CD4-positive, alpha-beta T cell treated with Interleukin-10 for 1 hour (primary cell): ENCODE data around the gene GALNT14.
"Not testable (repeated sequence)": the region's sequence is repeated elsewhere in the genome, so short reads cannot be mapped to it uniquely, and the experiment has no call there.

Experiments used
- DNase-seq: peaks from one replicate; pipeline ENCODE4 v3.0.0-alpha.2; 2020

Gene GALNT14

GRCh38 chr2:30933496-30933895 is 204.7 kb downstream of the GALNT14 start:
- DNase-seq = no peak

DNA sequence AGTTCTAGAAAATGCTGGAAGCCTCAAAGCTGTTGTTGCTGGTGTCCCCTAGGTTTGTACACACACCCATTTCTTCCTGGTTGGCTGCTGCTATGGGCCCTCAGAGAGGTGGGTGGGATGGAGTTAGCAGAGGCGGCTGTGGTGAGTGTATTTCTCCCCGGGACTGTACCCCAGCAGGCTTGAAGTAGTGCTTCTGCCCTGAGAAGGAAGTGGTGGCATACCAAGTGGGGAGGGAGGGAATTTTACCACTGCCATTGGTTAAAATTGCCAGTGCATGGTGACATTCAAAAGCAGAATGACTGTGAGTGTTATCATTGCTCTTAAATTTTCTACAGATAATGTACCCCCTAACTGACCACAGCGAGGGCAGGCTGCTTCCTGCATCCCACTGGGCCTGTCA is 205.4 kb downstream of the GALNT14 start:
- no peak for DNase-seq

- DNase-seq = no peak
Observed at GRCh38 chr2:30931841-30932407, 206.3 kb downstream of the GALNT14 start.

GRCh38 chr2:30930716-30931115 is 207.5 kb downstream of the GALNT14 start:
- no peak for DNase-seq

DNA sequence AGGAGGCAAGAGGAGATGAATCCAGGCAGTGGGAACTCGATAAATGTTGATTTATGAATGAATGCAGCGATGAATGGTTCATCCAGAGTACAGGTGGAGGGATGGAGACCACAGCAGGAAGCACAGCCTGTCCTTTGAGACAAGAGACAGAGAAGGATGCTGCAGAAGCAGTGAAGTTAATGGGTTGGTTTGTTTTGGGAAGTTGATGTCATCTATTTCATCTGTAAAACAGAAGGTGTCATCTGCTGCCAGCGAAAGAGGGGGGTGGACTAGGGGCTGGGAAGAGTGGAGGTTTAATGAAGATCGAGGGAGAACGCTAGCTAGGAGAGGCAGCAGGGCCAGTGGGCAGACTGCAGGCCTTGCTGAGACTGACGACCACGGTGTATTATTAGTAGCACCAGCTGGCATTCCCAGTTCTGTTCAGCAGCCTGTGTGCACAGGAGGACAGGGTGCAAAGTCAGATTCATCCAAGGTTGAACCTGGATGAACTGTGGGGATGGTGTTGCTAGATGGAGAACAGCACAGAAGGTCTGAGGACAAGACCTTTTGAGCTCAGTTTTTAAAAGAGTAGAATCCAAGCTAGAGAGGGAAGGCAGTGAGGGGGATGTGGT is 210.7 kb downstream of the GALNT14 start:
- DNase-seq = no peak

- no peak for DNase-seq
Observed at GRCh38 chr2:30926606-30927005, 211.6 kb downstream of the GALNT14 start.

GRCh38 chr2:30923623-30924022 is 214.6 kb downstream of the GALNT14 start:
- DNase-seq = no peak

DNA sequence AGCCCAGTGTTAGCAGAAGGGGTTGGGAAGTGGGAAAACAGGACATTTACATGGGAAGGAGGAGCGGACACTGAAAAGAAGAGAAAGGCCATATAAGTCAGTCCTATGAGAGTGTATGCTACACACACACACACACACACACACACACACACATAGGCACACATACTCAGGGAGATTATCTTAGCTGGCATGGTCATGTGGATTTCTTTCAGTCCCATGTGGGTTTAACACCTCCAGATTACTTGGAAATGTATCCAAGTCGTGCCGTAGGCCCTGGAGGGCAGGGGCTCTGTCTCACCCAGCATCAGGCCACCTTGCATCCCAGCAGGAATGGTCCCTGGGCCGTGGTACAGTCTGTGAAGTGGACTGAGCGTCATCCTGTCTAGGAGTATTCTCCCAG is 217.7 kb downstream of the GALNT14 start:
- DNase-seq = no peak

GRCh38 chr2:30915486-30915885 is 222.8 kb downstream of the GALNT14 start:
- peak; percentile 1 for DNase-seq

- no peak for DNase-seq
Observed at GRCh38 chr2:30914456-30914855, 223.8 kb downstream of the GALNT14 start.

- no peak for DNase-seq
Observed at GRCh38 chr2:30912056-30912455, 226.2 kb downstream of the GALNT14 start.

- no peak for DNase-seq
Observed at GRCh38 chr2:30911327-30911726, 226.9 kb downstream of the GALNT14 start.

DNA sequence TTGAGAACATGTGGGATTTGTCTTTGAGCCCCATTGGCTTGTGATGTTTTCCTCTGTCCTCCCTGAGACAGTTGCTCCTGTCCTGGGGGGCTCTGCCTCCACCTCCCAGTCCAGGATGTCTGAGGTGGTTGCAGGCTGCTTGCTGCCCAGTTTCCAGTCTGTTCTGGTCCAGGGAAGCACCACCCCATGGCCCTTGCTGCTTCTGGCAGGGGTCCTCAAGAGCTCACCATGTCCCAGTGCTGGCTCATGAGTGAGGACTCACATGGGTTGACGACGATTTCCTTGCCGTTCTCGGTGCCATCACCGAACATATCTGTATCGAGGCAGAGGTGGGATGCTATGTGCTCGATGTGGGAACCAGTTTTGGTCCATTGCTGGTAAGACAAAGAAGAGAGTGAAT is 227.6 kb downstream of the GALNT14 start:
- no peak for DNase-seq

GRCh38 chr2:30904437-30904836 is 233.8 kb downstream of the GALNT14 start:
- not testable (repeated sequence) for DNase-seq

- DNase-seq = no peak
Observed at GRCh38 chr2:30903326-30903725, 234.9 kb downstream of the GALNT14 start.

- DNase-seq = no peak
Observed at GRCh38 chr2:30900381-30900780, 237.9 kb downstream of the GALNT14 start.

DNA sequence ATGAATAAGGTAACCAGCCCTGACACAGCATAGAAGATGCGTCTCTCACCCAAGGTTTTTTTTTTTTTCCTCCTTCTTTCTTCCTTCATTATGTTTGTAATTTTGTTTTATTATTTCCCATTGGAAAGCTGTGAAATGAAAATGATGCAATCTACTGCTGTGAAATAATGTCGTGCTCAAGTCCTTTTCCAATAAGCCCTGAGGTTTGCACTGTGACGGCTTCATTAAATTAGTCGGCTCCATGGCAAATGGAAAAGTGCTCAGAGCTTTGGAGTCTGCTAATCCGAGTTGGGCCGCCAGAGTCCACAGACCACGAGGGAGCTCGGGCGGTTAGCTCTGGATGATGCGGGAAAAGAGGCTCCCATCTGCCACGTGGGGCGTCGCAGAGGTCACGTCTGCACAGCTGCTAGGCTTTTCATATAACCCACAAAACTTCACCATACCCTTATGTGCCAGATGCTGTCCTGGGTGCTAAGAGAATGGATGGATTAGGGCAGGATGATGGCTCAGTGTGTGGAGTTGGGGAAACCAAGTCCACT is 238.7 kb downstream of the GALNT14 start:
- DNase-seq = no peak

DNA sequence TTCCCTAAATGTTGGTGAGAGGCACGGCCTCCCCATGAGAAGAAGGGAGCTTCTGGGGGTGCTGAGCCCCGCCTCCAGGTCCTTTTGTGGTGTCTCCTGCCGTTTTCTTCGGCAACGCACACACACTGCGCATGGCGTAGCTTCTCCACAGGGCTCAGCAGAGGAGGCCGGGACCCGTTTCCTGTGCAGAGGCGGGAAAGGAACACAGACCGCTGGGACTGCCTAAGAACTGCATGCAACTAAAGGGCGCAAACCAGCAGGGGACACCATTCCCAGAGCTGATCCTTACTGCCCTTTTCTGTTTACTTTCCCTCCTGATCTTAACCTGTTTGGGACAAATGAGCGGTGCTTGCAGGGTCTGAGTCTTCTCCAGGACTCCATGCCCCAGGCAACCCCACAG is 240.7 kb downstream of the GALNT14 start:
- DNase-seq = no peak

DNA sequence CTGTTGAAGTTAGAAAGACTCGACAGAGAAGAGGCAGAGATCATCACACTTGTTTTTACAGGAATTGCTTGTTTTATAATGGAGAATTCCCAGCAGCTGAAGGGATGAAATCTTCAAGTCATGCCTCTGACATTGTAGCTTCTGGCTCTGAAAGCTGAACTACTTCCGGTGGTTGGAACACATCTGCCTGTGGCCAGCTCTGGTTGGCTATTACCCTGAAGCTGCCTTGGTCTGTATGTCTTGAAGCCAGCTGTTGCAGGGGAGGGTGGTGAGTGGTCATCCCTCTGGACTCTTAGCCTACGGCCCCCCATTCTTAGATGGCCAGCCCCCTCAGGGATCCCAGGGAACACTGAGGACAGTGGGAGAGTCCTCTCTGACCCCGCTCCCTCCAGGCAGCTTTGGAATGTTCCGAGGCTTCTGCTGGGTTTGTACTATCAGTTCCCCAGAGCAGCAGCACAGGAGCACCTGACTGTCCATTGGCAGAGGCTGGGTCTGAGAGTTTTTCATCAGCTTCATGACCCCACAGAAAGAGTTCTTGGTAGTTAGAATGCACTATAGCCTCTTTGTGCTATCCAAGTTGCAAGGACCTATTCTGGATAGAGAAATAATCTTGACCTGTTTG is 243.6 kb downstream of the GALNT14 start:
- no peak for DNase-seq

- no peak for DNase-seq
Observed at GRCh38 chr2:30888852-30889409, 249.3 kb downstream of the GALNT14 start.

- DNase-seq = no peak
Observed at GRCh38 chr2:30886080-30886479, 252.2 kb downstream of the GALNT14 start.

GRCh38 chr2:30883822-30884221 is 254.4 kb downstream of the GALNT14 start:
- no peak for DNase-seq

GRCh38 chr2:30883184-30883583 is 255.1 kb downstream of the GALNT14 start:
- DNase-seq = no peak

DNA sequence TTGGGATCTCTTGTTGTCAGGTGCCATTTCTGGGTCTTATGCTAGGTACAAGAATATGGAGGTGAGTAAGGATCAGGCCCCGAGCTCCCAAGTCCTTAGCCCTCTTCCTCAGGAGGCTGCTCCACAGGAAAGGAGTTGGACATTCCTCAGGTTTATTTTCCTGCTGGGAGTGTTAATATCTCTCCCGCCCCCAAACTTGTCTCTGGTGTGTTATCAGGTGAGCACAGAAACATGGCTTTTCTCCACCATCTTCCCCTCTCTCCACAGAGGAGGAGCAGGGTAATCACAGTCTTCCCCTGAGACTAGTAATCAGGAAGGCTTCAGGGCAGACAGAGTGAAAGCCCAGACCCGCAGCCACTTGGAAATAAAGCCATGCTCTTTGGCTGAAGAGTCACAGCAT is 257.7 kb downstream of the GALNT14 start:
- DNase-seq = no peak
